GM21825 (cell line): ENCODE data around the gene MAN1B1.

Experiments
- ATAC-seq: cut with Tn5 transposase; IDR thresholded peaks from one replicate; pipeline ENCODE4 v1.9.1; 2021; ENCODE audit warnings: mild to moderate bottlenecking, moderate library complexity; ENCODE audit not compliant: unreplicated experiment

Gene MAN1B1

GRCh38 chr9:137068539-137069507 is 18.0 kb upstream of the MAN1B1 start:
- no peak for ATAC-seq

DNA sequence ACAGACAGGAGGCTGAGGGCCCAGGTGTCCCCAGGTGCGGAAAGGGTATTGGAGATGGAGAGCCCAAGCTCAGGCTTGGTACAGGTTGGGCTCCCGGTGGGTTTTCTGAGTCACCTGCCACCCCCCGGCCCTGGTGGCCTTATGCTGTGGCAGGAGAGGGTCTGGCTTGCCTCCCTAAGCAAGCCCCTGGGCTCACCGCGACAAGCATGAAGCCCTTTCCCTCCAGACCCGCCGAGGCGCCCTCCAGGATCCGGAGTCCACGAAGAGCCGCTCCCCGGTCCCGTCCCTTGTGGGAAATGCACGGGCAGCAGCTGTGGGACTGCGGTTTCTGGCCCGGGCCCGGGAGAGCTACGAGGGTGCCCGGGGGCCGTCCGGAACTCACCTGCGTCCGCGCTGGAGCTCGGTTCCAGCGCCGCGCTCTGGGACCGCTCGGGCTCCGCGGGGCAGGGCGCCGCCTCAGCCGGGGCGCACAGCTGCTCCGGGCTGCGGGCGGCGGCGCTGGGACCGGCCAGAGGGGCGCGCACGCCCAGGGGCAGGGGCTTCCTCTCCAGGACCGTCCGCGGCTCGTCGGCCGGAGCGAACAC is 17.2 kb upstream of the MAN1B1 start:
- peak; percentile 8 for ATAC-seq

DNA sequence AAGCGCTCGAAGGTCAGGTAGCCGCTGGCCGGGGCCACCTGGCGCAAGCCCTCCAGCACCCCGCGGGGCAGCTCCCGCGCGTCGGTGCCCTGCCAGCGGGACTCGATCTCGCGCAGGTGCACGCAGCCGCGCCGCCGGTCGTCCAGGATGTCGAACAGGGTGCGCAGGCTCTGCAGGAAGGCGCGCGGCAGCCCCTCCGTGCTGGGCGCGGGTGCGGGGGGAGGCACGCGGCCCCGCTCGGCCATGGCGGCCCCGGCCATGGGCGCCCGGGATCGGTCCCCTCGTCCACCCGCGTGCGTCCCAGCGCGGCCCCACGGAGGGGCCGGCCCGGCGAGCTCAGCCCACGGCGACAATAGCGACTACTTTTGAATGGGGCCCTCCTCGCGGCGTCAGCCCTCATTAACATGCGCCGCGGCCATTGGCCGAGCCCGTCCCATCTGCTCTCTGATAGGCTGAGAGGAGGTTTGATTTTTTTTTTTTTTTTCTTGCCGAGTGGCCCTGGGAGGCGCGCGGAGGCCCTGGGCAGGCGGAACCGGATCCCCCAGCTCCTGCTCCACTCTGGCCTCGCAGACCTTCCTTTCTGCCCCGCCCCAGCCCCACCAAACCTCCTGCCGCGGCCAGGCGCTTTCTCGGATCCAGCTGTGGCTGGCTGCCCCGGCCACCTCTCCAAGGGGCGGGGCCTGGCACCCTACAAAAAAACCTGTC is 16.4 kb upstream of the MAN1B1 start, which contains the start of gene SAPCD2:
SAPCD2 (minus strand) TSS at position 357 of the 705 bp plus-strand sequence; CDS start at position 260, 97 bp downstream.
- ATAC-seq: peak; percentile 56

DNA sequence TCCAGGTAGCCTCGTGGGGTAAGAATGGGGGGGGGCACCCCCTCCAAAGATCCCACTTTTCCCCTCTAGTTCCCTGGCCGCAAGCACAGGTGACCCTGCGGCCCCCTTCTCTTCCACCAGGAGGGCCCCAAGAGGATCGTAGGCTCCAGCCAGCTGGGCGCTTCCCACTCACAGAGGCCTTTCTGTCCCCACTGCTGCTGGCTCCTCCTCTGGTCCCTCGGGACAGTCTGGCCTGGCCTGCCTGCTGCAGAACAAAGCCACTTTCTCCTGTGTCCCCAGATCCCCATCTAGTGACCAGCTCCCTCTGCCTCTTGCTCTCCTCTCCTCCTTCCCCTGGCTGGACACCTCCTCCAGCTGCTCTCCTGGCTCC is 15.9 kb upstream of the MAN1B1 start:
- peak; percentile 3 for ATAC-seq

- no peak for ATAC-seq
Observed at GRCh38 chr9:137071282-137071681, 15.5 kb upstream of the MAN1B1 start.

DNA sequence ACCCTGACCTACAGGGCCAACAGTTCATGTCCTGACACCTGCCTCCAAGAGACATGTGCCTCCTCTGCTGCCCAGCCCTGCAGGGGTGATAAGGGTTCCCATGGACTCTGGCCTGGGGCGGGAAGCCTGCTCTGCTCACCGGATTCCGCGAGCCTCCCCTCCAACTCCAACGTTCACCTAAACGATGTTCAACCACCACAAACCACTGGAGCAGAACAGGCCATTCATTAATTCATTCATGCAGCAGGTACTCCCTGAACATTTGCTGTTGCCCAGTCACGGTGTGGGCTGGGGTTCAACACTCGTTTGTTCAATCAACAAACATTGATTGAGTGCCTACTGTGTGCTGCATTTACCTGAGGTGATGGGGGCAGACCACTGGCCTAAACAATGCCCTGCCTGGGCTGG is 12.8 kb upstream of the MAN1B1 start:
- no peak for ATAC-seq

GRCh38 chr9:137074657-137075274 is 12.0 kb upstream of the MAN1B1 start:
- no peak for ATAC-seq

DNA sequence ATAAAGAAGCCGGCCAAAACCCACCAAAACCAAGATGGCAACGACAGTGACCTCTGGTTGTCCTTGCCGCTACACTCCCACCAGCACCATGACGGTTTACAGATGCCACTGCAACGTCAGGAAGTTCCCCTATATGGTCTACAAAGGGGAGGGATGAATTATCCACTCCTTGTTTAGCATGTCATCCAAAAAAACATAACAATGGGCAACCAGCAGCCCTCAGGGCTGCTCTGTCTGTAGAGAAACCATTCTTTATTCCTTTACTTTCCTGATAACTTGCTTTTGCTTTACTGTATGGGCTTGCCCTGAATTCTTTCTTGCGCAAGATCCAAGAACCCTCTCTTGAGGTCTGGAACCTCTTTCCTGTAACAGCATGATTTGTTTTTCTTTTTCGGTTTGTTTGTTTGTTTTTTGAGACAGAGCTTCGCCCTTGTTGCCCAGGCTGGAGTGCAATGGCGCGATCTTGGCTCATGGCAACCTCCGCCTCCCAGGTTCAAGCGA is 11.5 kb upstream of the MAN1B1 start:
- no peak for ATAC-seq

GRCh38 chr9:137076636-137077009 is 10.2 kb upstream of the MAN1B1 start:
- no peak for ATAC-seq

- no peak for ATAC-seq
Observed at GRCh38 chr9:137077010-137077747, 9.6 kb upstream of the MAN1B1 start, which contains the start of gene UAP1L1. Gene UAP1L1 (plus strand): TSS chr9:137077517. CDS start chr9:137077533, 16 bp downstream.

- ATAC-seq: no peak
Observed at GRCh38 chr9:137077758-137078693, 8.8 kb upstream of the MAN1B1 start.

DNA sequence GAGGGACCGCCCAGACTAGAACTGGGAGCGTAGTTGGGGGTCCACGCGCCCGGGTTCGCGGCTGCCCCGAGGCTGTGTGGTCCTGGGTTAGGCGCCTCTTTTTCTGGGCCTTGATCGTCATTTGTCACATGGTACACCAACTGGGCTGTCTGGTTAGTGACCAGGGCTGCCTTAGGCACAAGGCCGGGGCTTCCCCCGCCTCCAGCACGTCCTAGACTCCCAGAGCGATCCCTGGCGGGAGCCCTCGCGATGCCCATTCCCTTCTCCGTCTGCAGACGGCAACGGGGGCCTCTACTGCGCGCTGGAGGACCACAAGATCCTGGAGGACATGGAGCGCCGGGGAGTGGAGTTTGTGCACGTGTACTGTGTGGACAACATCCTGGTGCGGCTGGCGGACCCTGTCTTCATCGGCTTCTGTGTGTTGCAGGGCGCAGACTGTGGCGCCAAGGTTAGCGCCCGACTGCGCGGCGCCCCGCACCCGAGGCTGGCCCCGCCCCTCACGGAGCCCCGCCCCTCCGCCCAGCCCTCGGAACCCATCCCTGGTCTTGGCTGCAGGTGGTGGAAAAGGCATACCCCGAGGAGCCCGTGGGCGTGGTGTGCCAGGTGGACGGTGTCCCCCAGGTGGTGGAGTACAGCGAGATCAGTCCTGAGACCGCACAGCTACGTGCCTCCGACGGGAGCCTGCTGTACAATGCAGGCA is 7.9 kb upstream of the MAN1B1 start:
- ATAC-seq: no peak

DNA sequence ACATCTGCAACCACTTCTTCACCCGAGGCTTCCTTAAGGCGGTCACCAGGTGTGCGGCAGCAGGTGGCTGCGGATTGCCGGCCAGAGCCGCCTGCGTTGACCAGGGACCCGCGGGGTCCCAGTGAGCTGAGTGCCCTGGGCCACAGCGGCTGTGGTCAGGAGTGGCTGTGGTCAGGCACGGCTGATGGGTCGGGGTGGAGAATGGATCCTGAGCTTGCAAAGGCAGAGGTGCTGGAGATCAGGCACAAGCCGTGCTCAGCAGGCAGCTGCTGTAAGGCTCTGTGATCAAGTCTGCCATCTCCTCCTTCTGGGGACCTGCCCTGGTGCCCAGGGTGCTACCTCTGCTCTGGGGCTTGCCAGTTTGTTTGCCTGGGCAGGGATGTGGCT is 7.4 kb upstream of the MAN1B1 start:
- no peak for ATAC-seq

GRCh38 chr9:137080260-137081122 is 6.3 kb upstream of the MAN1B1 start:
- no peak for ATAC-seq

- no peak for ATAC-seq
Observed at GRCh38 chr9:137082222-137082924, 4.4 kb upstream of the MAN1B1 start.

DNA sequence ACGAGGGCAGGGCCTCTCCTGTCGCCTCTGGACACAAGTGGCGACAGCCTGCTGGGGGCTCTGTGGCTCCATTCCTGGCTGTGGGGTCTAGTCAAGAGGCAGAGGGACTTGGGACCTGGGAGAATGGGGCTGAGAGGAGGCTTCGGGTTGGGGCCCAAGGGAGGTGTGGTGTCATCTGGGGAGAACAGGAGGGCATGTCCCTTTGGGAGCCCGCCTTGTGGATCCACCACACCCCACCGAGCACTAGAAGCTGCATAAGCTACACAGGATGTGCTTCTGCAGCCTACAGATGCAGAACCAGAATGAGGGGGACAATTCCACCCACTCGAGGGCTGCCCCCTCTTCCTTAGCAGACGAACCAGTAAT is 3.9 kb upstream of the MAN1B1 start:
- no peak for ATAC-seq

DNA sequence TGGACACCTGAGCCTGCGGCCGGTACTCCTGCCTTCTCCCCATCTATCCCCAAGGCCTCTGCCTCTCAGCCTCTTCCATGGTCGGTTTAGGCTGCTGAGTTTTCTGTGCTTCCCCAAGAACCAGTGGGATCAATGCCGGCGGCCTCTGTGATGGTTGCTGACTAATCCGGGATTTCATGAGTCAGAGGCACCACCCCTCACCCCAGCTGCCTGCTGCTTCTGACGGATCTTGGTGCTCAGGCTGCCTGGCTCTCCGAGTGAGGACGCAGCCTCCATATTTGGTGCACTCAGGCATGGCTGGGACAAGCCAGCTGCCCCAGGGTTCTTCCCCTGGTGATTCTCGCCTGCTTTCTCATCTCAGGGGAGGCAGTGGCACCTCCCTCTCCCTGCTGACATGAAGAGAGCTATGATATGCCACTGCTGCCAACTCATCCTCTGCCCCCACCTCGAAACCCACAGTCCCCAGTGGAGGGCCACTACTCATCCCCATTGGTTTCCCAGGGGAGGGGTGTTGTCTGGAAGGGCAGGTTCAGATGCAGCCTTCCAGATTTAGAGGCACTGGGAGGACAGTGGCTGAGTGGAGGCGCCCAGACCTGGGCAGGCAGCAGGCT is 3.3 kb upstream of the MAN1B1 start:
- ATAC-seq: no peak
